Ishikawa (cell line): Measurements from ENCODE around the gene PRKRA.

Source experiments
- CEBPB ChIP-seq: IDR thresholded peaks from 2 replicates; pipeline ENCODE4 v1.6.1; 2012
- CREB1 ChIP-seq: IDR thresholded peaks from 2 replicates; pipeline ENCODE4 v1.6.1; 2012; ENCODE audit warnings: low read depth
- EGR1 ChIP-seq: IDR thresholded peaks from 2 replicates; pipeline ENCODE4 v1.6.1; 2012
- EP300 ChIP-seq: IDR thresholded peaks from 2 replicates; pipeline ENCODE4 v1.6.1; 2012; ENCODE audit warnings: borderline replicate concordance
- FOXM1 ChIP-seq: IDR thresholded peaks from 2 replicates; pipeline ENCODE4 v1.6.1; 2012; ENCODE audit warnings: low read depth, borderline replicate concordance
- MAX ChIP-seq: IDR thresholded peaks from 2 replicates; pipeline ENCODE4 v1.6.1; 2012
- RAD21 ChIP-seq: IDR thresholded peaks from 2 replicates; pipeline ENCODE4 v1.6.1; 2012; ENCODE audit warnings: low read depth
- TAF1 ChIP-seq: IDR thresholded peaks from 2 replicates; pipeline ENCODE4 v1.6.1; 2012; ENCODE audit warnings: low read depth, mild to moderate bottlenecking
- TCF12 ChIP-seq: IDR thresholded peaks from 2 replicates; pipeline ENCODE4 v1.6.1; 2012; ENCODE audit warnings: low read depth
- TEAD4 ChIP-seq: IDR thresholded peaks from 2 replicates; pipeline ENCODE4 v1.6.1; 2012
- YY1 ChIP-seq: IDR thresholded peaks from 2 replicates; pipeline ENCODE4 v1.6.1; 2012; ENCODE audit warnings: low read depth
- ZBTB7A ChIP-seq: IDR thresholded peaks from 2 replicates; pipeline ENCODE4 v1.6.1; 2012; ENCODE audit warnings: low read depth
- TF ChIP-seq, protein P1 (sequence below): IDR thresholded peaks from 2 replicates; pipeline ENCODE4 v1.6.1; 2012
- TF ChIP-seq, protein P2 (sequence below): IDR thresholded peaks from 2 replicates; pipeline ENCODE4 v1.6.1; 2012; ENCODE audit warnings: low read depth, mild to moderate bottlenecking

GRCh38 chr2:178473931-178474330 is 23.0 kb upstream of the PRKRA start:
- TF ChIP-seq TAF1 (no peak), MAX (no peak), EP300 (no peak), ZBTB7A (no peak), CEBPB (no peak), RAD21 (no peak), TEAD4 (no peak), YY1 (no peak), FOXM1 (no peak), CREB1 (no peak), TCF12 (no peak), EGR1 (no peak)
- TF ChIP-seq, protein P1, sequence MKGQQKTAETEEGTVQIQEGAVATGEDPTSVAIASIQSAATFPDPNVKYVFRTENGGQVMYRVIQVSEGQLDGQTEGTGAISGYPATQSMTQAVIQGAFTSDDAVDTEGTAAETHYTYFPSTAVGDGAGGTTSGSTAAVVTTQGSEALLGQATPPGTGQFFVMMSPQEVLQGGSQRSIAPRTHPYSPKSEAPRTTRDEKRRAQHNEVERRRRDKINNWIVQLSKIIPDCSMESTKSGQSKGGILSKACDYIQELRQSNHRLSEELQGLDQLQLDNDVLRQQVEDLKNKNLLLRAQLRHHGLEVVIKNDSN = no peak
- TF ChIP-seq, protein P2, sequence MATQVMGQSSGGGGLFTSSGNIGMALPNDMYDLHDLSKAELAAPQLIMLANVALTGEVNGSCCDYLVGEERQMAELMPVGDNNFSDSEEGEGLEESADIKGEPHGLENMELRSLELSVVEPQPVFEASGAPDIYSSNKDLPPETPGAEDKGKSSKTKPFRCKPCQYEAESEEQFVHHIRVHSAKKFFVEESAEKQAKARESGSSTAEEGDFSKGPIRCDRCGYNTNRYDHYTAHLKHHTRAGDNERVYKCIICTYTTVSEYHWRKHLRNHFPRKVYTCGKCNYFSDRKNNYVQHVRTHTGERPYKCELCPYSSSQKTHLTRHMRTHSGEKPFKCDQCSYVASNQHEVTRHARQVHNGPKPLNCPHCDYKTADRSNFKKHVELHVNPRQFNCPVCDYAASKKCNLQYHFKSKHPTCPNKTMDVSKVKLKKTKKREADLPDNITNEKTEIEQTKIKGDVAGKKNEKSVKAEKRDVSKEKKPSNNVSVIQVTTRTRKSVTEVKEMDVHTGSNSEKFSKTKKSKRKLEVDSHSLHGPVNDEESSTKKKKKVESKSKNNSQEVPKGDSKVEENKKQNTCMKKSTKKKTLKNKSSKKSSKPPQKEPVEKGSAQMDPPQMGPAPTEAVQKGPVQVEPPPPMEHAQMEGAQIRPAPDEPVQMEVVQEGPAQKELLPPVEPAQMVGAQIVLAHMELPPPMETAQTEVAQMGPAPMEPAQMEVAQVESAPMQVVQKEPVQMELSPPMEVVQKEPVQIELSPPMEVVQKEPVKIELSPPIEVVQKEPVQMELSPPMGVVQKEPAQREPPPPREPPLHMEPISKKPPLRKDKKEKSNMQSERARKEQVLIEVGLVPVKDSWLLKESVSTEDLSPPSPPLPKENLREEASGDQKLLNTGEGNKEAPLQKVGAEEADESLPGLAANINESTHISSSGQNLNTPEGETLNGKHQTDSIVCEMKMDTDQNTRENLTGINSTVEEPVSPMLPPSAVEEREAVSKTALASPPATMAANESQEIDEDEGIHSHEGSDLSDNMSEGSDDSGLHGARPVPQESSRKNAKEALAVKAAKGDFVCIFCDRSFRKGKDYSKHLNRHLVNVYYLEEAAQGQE = no peak
